Naive thymus-derived CD8-positive, alpha-beta T cell (primary cell): ENCODE data around the gene MBLAC1. TPM values are rescaled to one million over a fixed set of nuclear protein-coding genes. Genes with fewer than 3 reads are reported as not detected.
A peak's percentile ranks its signal among the peaks of the same experiment; 100 is the strongest.
"Not testable (repeated sequence)": the region's sequence is repeated elsewhere in the genome, so short reads cannot be mapped to it uniquely, and the experiment has no call there.

ENCODE experiments used
- ATAC-seq, 2 donors: fragments of 150-1000 bp; cut with Tn5 transposase in 1 of 2; sonication (Bioruptor Pico), chemical (Tn5 transposase) in 1 of 2; 1 replicate in 1 of 2; 2 replicates in 1 of 2; pipeline ENCODE4 v1.10.0; 2021; ENCODE audit warnings: mild to moderate bottlenecking in 2 of 2, moderate library complexity in 2 of 2
- POLR2A ChIA-PET: fragments of 350-600 bp; sonication (Branson Sonifier 250); formaldehyde crosslinking; loops from one replicate; lab custom pipeline; 2021; ENCODE audit warnings: antibody characterized with exemption; lab: Charles Lee
- DNase-seq, 10 donors: peaks; one replicate each; pipeline versions ENCODE4 v3.0.0 to v3.0.0-alpha.2; 2020 to 2022
- H3K27ac Mint-ChIP-seq, 10 donors: one replicate each; pipeline ENCODE4 v1.8.0; 2020 to 2022; ENCODE audit warnings: mild to moderate bottlenecking in 10 of 10, mixed read lengths in 10 of 10, moderate library complexity in 4 of 10, inconsistent platforms in 1 of 10
- H3K27me3 Mint-ChIP-seq, 5 donors: one replicate each; pipeline ENCODE4 v1.8.0; 2021 to 2022; ENCODE audit warnings: mixed read lengths in 5 of 5
- H3K36me3 Mint-ChIP-seq, 3 donors: one replicate each; pipeline ENCODE4 v1.8.0; 2020 to 2022; ENCODE audit warnings: mixed read lengths in 3 of 3, mild to moderate bottlenecking in 2 of 3, inconsistent platforms in 1 of 3
- H3K4me1 Mint-ChIP-seq, 4 donors: one replicate each; pipeline ENCODE4 v1.8.0; 2021 to 2022; ENCODE audit warnings: mixed read lengths in 4 of 4
- H3K4me3 Mint-ChIP-seq, 10 donors: one replicate each; pipeline ENCODE4 v1.8.0; 2020 to 2022; ENCODE audit warnings: mild to moderate bottlenecking in 10 of 10, mixed read lengths in 10 of 10, moderate library complexity in 6 of 10, inconsistent platforms in 1 of 10
- H3K9me3 Mint-ChIP-seq, 9 donors: one replicate each; pipeline ENCODE4 v1.8.0; 2020 to 2022; ENCODE audit warnings: mixed read lengths in 9 of 9, mild to moderate bottlenecking in 3 of 9, inconsistent platforms in 1 of 9, moderate library complexity in 1 of 9
- polyA plus RNA-seq, 3 donors: library from polyadenylated mRNA; unstranded; fragments of 300-500 nt; fragmentation: Illumina TruSeq; gene quantifications; one replicate each; pipeline ENCODE4 v1.2.3, GENCODE V29; 2021
- total RNA-seq, 8 experiments: library from RNA in 2 of 8; stranded (reverse) in 2 of 8; gene quantifications; one replicate each; pipeline ENCODE4 v1.2.3 and lab custom pipeline; 2021 to 2026

The MBLAC1 gene
- total and polyA plus RNA-seq, 5 experiments from 2014 or later: 2.1 to 7.2 (median 2.3) TPM

DNA sequence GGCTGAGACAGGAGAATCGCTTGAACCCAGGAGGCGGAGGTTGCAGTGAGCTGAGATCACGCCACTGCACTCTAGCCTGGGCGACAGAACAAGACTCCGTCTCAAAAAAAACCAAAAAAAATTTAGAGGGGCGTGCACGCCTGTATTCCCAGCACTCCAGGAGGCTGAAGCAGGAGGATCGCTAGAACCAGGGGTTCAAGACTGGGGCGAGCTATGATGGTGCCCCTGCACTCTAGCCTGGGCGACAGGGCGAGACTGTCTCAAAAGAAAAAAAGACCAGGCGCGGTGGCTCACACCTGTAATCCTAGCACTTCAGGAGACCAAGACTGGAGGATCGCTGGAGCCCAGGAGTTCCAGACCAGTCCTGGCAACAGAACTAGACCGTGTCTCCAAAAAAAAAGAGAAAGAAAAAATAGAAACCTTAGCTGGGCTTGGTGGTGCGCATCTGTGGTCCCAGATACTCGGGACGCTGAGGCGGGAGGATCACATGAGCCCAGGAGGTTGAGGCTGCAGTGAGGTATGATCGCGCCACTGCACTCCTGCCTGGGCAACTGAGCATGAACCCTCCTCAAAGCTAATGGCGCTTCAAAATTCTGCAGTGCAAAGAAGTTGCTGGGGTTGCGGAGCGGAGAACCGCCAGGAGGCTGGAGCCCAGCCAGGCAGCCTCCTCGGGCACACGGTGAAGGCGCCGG, 382 bp upstream of the MBLAC1 start:
- H3K36me3 Mint-ChIP-seq: peaks cover 0 to 5% (median 0%) of the 10 kb centered on the region in 3 donors
- no peaks in the 10 kb centered on the region for H3K9me3 Mint-ChIP-seq
- H3K27me3 Mint-ChIP-seq: no peaks in the 10 kb centered on the region
- POLR2A ChIA-PET: interaction anchor here (0.6 to 15.9 kb wide), 29 partner anchors 8 to 311 kb away, joined by 3 to 252 read pairs (median 4); partner anchors contain the start of genes AP4M1, COPS6, GAL3ST4 and GPC2
- H3K4me1 Mint-ChIP-seq: peaks cover 13 to 50% (median 44%) of the 10 kb centered on the region in 4 donors
- peak overlapping the region; percentile 97 to 100 (median 99) for H3K4me3 Mint-ChIP-seq
- peak overlapping the region; percentile 99 to 100 (median 100) for H3K27ac Mint-ChIP-seq
- peak in 1 of 2 donors; percentile 1 for ATAC-seq
- peak in 1 of 10 donors; percentile 6 for DNase-seq

DNA sequence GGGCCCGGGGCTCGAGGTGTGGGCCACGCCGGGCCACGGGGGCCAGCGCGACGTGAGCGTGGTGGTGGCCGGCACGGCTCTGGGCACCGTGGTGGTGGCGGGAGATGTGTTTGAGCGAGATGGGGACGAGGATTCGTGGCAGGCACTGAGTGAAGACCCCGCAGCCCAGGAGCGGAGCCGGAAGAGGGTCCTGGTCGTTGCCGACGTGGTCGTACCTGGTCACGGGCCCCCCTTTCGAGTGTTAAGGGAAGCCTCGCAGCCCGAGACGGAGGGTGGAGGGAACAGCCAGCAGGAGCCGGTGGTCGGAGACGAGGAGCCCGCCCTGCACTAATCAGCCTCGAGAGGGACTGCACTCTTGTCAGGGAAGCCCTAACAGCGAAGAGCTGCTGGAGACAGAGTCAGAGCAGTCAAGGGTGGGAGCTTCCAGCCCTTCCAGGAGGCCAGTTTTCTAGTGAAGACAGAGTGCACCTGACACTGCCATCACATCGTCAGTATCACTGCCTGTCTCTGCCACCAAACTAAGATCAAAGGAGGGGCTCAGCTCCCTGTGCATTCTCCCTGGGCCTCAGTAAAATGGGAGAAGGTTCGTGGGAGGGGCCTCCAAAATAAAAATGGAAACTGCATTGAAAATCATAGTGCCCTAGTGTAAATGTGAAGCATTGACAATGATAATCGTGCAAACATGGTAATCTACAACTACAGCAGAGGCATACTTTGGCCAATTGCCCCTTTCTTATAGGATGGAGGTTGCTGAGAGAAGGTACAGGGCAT, 1.3 kb downstream of the MBLAC1 start:
- POLR2A ChIA-PET: interaction anchor here (0.6 to 15.9 kb wide), 14 partner anchors 8 to 302 kb away, joined by 3 to 252 read pairs (median 4); partner anchors contain the start of genes AP4M1, COPS6, GPC2 and LAMTOR4
- peaks cover 0 to 2% (median 0%) of the 10 kb centered on the region in 3 donors for H3K36me3 Mint-ChIP-seq
- peak overlapping the region in 9 of 10 donors; percentile 50 to 90 (median 85) for H3K27ac Mint-ChIP-seq
- no peaks in the 10 kb centered on the region for H3K9me3 Mint-ChIP-seq
- no peaks in the 10 kb centered on the region for H3K27me3 Mint-ChIP-seq
- peaks cover 19 to 52% (median 50%) of the 10 kb centered on the region in 4 donors for H3K4me1 Mint-ChIP-seq
- H3K4me3 Mint-ChIP-seq: peak overlapping the region; percentile 73 to 99 (median 83)
- ATAC-seq: peak; percentile 9 to 11
- DNase-seq: peak in 4 of 10 donors; percentile 11 to 38 (median 32)

DNA sequence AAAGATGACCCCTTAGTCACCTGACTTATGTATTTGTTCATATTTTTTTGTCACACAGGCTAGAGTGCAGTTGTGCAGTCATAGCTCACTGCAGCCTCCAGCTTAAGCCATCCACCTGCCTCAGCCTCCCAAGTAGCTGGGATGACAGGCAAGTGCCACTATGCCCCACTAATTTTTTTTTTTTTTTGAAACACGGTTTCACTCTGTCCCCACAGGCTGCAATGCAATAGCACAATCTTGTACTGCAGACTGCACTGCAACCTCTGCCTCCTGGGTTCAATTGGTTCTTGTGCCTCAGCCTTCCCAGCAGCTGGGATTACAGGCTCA, 1.8 kb downstream of the MBLAC1 start:
- Mint-ChIP-seq H3K9me3 (no peaks in the 10 kb centered on the region), H3K27ac (peak overlapping the region in 7 of 10 donors; percentile 7 to 88 (median 82)), H3K27me3 (no peaks in the 10 kb centered on the region), H3K4me1 (peaks cover 19 to 53% (median 50%) of the 10 kb centered on the region in 4 donors), H3K36me3 (no peaks in the 10 kb centered on the region), H3K4me3 (peak overlapping the region; percentile 73 to 99 (median 83))
- DNase-seq (no peak), ATAC-seq (no peak)
- POLR2A ChIA-PET: interaction anchor here (0.6 to 15.9 kb wide), 14 partner anchors 8 to 302 kb away, joined by 3 to 252 read pairs (median 3); partner anchors contain the start of genes AP4M1, COPS6, GPC2 and LAMTOR4

DNA sequence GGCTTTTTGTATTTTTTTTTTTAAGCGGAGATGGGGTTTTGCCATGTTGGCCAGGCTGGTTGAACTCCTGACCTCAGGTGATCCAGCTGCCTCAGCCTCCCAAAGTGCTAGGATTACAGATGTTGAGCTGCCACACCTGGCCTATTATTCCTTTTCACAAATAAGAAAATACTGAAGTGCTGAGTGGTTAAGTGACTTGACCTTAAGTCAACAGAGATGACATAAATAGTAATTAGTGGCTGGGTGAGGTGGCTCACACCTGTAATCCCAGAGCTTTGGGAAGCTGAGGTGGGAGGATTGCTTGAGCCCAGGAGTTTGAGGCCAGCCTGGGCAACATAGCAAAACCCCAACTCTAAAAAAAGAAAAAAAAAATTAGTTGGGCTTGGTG, 3.4 kb downstream of the MBLAC1 start:
- H3K36me3 Mint-ChIP-seq, H3K27me3 Mint-ChIP-seq, H3K27ac Mint-ChIP-seq, DNase-seq, H3K4me3 Mint-ChIP-seq, H3K9me3 Mint-ChIP-seq, ATAC-seq: not testable (repeated sequence)
- POLR2A ChIA-PET: interaction anchor here (0.6 to 15.9 kb wide), 8 partner anchors 10 to 136 kb away, joined by 3 to 252 read pairs (median 7); partner anchors contain the start of genes AP4M1, CNPY4, GPC2 and LAMTOR4
- H3K4me1 Mint-ChIP-seq: peaks cover 14 to 41% (median 39%) of the 10 kb centered on the region in 4 donors

DNA sequence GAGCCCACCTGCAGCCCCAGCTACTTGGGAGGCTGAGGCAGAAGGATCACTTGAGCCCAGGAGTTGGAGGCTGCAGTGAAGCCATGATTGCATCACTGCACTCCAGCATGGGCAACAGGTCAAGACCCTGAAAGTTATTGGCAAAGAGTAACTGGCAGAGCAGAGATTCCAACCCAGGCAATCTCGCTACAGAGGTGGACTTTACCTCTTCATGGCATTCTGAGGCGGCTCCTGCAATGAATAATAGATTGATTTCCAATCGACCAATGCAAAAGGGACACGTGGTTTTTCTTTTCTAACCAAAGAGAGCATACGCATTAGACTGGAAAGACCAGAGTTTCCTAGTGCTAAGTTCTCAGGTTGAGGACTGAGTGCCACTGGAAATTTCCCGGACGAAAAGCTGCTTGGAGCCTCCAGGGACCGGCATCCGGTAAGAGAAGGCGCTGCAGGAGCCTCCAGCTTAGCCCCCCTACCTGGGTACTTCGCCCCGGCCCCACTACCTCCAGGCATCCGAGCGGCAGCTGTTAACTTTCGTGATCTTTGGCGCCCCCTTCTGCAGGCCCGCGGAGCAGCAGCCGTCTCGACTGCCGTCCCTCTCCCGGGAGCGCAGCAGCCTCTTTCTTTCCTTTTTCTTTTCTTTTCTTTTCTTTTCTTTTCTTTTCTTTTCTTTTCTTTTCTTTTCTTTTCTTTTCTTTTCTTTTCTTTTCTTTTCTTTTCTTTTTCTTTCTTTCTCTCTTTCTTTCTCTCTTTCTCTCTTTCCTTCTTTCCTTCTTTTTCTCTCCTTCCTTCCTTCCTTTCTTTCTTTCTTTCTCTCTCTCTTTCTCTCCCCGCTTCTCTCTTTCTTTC, 4.1 kb downstream of the MBLAC1 start:
- Mint-ChIP-seq H3K27ac (peak overlapping the region in 2 of 10 donors; percentile 4 to 22), H3K4me1 (peaks cover 14 to 35% (median 34%) of the 10 kb centered on the region in 4 donors), H3K27me3 (no peaks in the 10 kb centered on the region), H3K36me3 (no peaks in the 10 kb centered on the region), H3K4me3 (peak overlapping the region in 4 of 10 donors; percentile 8 to 31 (median 17)), H3K9me3 (no peaks in the 10 kb centered on the region)
- DNase-seq (peak; percentile 70 to 89 (median 82)), ATAC-seq (no peak)
- POLR2A ChIA-PET: interaction anchor here (0.6 to 15.9 kb wide), 9 partner anchors 11 to 298 kb away, joined by 3 to 252 read pairs (median 5); partner anchors contain the start of genes AP4M1, CNPY4, GPC2 and MCM7

DNA sequence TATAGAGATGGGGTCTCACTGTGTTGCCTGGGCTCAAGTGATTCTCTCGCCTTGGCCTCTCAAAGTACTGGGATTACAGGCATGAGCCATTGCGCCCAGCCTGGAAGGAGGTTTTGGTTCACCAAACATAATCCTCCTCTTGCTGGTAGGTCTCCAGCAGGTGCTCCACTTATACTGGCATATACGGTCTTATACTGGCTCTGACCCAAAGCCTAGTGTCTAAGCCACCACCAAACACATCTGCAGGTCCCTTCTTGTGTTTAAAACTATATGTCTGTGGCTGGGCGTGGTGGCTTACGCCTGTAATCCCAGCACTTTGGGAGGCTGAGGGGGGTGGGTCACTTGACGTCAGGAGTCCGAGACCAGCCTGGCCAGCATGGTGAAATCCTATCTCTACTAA, 5.4 kb downstream of the MBLAC1 start:
- POLR2A ChIA-PET: interaction anchor here (0.7 to 3.0 kb wide), 9 partner anchors 11 to 275 kb away, joined by 3 to 16 read pairs (median 5); partner anchors contain the start of genes GAL3ST4, LAMTOR4, PVRIG and TRAPPC14
- no peak for DNase-seq
- Mint-ChIP-seq H3K9me3 (no peaks in the 10 kb centered on the region), H3K27ac (peak overlapping the region in 4 of 10 donors; percentile 50 to 82 (median 63)), H3K4me3 (peak overlapping the region in 2 of 10 donors; percentile 14 to 24), H3K4me1 (peaks cover 9 to 29% (median 22%) of the 10 kb centered on the region in 4 donors), H3K36me3 (no peaks in the 10 kb centered on the region), H3K27me3 (no peaks in the 10 kb centered on the region)
- ATAC-seq: no peak

DNA sequence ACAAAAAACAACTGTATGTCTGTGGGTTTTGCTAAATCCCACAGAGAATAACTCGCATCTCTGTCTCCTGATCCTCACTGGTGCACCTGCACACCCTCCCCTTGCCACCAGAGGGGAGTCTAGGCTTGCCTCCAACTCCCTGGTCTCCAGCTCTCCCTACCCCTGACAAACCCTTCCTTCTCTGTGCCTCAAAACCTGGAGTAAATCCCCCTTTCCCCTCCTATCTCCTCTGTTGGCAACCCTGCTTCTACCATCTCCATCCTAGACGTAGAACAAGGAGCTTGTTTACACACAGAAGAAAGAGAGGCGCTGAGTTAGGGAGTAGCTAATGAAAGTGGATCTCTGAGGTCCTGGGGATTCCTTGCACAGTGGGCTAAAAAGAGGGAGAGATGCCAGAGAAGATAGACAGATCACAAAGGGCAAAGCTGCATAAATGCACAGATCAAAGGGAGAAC, 6.0 kb downstream of the MBLAC1 start:
- Mint-ChIP-seq H3K27me3 (no peaks in the 10 kb centered on the region), H3K4me1 (peaks cover 9 to 29% (median 24%) of the 10 kb centered on the region in 4 donors), H3K4me3 (peak overlapping the region in 3 of 10 donors; percentile 14 to 59 (median 28)), H3K36me3 (no peaks in the 10 kb centered on the region), H3K9me3 (no peaks in the 10 kb centered on the region), H3K27ac (peak overlapping the region in 8 of 10 donors; percentile 3 to 82 (median 32))
- DNase-seq (peak; percentile 44 to 82 (median 61)), ATAC-seq (peak; percentile 77 to 78)
- POLR2A ChIA-PET: interaction anchor here (0.7 to 3.0 kb wide), 11 partner anchors 12 to 275 kb away, joined by 3 to 16 read pairs (median 5); partner anchors contain the start of genes GAL3ST4, LAMTOR4, PVRIG and TRAPPC14

DNA sequence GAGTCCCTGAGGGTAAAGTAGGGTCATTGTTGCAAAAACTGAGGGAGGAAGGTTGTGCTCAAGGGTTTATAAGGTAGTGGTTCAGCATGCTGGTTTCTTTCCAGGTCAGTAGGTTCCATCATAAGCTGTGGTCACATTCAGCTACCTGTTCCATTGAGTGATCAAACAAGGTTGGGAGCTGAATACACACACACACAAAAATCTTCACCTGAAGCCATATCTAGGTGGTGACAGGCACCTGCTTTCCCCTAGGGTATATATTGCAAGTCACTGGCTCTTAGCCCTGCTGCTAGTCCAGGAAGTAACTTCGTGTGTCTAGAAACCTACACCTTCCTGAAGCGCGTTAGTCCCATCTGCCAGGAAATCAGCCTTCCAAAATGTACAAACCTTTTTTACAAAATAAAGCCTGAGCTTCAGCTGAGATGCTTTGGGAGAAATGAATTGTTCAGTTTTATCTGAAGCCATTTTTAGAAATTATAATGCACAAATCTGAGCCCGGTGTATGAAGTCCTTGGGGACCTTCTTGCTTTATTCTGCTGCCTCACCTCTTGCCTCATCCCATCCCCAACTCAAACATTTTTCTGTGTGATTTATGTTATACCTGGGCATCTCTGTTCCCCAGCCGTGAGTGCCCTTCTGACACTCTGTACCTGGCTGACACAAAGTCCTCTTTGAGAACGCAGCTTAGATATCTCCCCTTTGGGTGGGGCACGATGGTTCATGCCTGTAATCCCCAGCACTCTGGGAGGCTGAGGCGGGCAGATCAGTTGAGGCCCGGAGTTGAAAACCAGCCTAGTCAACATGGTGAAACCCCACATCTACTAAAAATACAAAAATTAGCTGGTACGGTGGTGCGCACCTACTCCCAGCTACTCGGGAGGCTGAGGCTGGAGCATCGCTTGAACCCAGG, 11.3 kb downstream of the MBLAC1 start:
- Mint-ChIP-seq H3K9me3 (no peaks in the 10 kb centered on the region), H3K27ac (peak overlapping the region in 8 of 10 donors; percentile 69 to 88 (median 79)), H3K36me3 (no peaks in the 10 kb centered on the region), H3K4me1 (peaks cover 0 to 22% (median 9%) of the 10 kb centered on the region in 4 donors), H3K4me3 (peak overlapping the region in 3 of 10 donors; percentile 12 to 49 (median 29)), H3K27me3 (no peaks in the 10 kb centered on the region)
- ATAC-seq: peak; percentile 47 to 71
- peak in 1 of 10 donors; percentile 32 for DNase-seq
- POLR2A ChIA-PET: interaction anchor here (0.6 to 2.5 kb wide), 12 partner anchors 10 to 157 kb away, joined by 3 to 9 read pairs (median 5); partner anchors contain the start of genes GPC2, LAMTOR4, PVRIG and STAG3

DNA sequence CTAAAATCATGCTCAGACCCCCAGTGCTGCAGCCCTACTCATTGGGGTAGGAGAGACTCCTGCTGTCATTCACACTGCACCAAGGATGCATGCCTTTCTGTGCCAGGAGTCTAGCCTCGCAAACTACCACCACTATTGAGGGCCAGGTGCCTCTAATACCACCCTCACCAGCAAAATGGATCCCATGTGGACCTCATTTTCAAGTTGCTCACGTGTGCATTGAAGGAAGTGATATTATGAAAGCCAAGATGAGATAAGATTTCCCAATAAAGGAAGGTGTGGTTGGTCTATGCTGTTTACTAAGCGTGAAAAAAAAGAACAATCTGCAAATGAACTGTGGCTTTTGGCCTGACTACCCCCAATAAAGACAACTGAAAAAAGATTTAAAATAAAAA, 14.8 kb downstream of the MBLAC1 start:
- H3K4me3 Mint-ChIP-seq: no peak overlapping the region
- DNase-seq (no peak), ATAC-seq (no peak)
- H3K36me3 Mint-ChIP-seq: no peaks in the 10 kb centered on the region
- POLR2A ChIA-PET: interaction anchor here (0.6 to 1.5 kb wide), 3 partner anchors 12 to 113 kb away, joined by 6 to 7 read pairs (median 6); no protein-coding TSS in a partner anchor
- peaks cover 0 to 22% (median 9%) of the 10 kb centered on the region in 4 donors for H3K4me1 Mint-ChIP-seq
- no peaks in the 10 kb centered on the region for H3K27me3 Mint-ChIP-seq
- no peaks in the 10 kb centered on the region for H3K9me3 Mint-ChIP-seq
- H3K27ac Mint-ChIP-seq: peak overlapping the region in 1 of 10 donors; percentile 4

DNA sequence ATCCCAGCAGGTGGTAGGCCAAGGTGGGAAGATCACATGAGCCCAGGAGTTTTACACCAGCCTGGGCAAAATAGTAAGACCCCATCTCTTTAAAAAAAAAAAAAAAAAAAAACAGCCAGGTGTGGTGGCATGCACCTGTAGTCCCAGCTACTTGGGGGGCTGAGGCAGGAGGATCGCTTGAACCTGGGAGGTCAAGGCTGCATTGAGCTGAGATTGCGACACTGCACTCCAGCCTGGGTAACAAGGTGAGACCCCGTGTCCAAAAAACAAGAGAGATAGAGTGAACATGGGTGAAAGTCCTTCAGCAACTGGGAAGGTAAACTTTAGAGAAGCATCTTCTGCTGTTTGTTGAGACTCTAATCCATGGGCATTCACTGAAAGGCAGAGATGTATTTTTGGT, 15.7 kb downstream of the MBLAC1 start:
- no peaks in the 10 kb centered on the region for H3K9me3 Mint-ChIP-seq
- ATAC-seq: no peak
- peaks cover 0 to 22% (median 9%) of the 10 kb centered on the region in 4 donors for H3K4me1 Mint-ChIP-seq
- no peak for DNase-seq
- H3K27me3 Mint-ChIP-seq: no peaks in the 10 kb centered on the region
- POLR2A ChIA-PET: interaction anchor here (0.7 to 1.5 kb wide), 6 partner anchors 11 to 530 kb away, joined by 3 to 10 read pairs (median 6); partner anchors contain the start of gene GAL3ST4
- no peaks in the 10 kb centered on the region for H3K36me3 Mint-ChIP-seq
- H3K27ac Mint-ChIP-seq: peak overlapping the region in 1 of 10 donors; percentile 43
- H3K4me3 Mint-ChIP-seq: no peak overlapping the region
